SU-DHL-6 (cell line): Measurements from ENCODE around the gene IFT43.
"Not testable (repeated sequence)": the region's sequence is repeated elsewhere in the genome, so short reads cannot be mapped to it uniquely, and the experiment has no call there.

Experiments used
- H2AFZ ChIP-seq: fragments of 200-600 bp; sonication (generic); 2 replicates; pipeline ENCODE4 v1.6.1; 2014; ENCODE audit warnings: low read depth, mild to moderate bottlenecking, moderate library complexity, mixed read lengths, antibody characterized with exemption, low read length; ENCODE audit not compliant: severe bottlenecking
- H3F3A ChIP-seq: fragments of 200-600 bp; shearing (Covaris generic); 2 replicates; pipeline ENCODE4 v1.6.0; 2016; ENCODE audit warnings: antibody characterized with exemption, mild to moderate bottlenecking; ENCODE audit not compliant: insufficient read depth
- H3K27ac ChIP-seq: fragments of 200-600 bp; sonication (generic); 2 replicates; pipeline ENCODE4 v1.5.1; 2016; ENCODE audit warnings: low read depth, mild to moderate bottlenecking, low read length, moderate library complexity, mixed read lengths
- H3K27me3 ChIP-seq: fragments of 200-600 bp; sonication (generic), shearing (Covaris generic); 2 replicates; pipeline ENCODE4 v1.6.0; 2014; ENCODE audit warnings: mild to moderate bottlenecking, low read length
- H3K36me3 ChIP-seq: fragments of 200-600 bp; sonication (generic); 2 replicates; pipeline ENCODE4 v1.6.1; 2014; ENCODE audit warnings: mild to moderate bottlenecking, low read length, mixed read lengths
- H3K4me2 ChIP-seq: fragments of 300-600, 200-600 bp; shearing (Covaris generic), sonication (generic); 2 replicates; pipeline ENCODE4 v1.6.0; 2014; ENCODE audit warnings: low read length, low read depth, mild to moderate bottlenecking; ENCODE audit not compliant: poor library complexity, severe bottlenecking
- H3K4me3 ChIP-seq: fragments of 200-600 bp; sonication (generic); 2 replicates; pipeline ENCODE4 v1.5.1; 2014; ENCODE audit warnings: antibody characterized with exemption, low read length, mild to moderate bottlenecking, mixed read lengths; ENCODE audit not compliant: insufficient read depth, poor library complexity, severe bottlenecking
- H3K79me2 ChIP-seq: fragments of 200-600 bp; sonication (generic); 2 replicates; pipeline ENCODE4 v1.6.1; 2014; ENCODE audit warnings: mild to moderate bottlenecking, low read length, moderate library complexity; ENCODE audit not compliant: insufficient read depth
- H3K9ac ChIP-seq: fragments of 200-600 bp; sonication (generic); 2 replicates; pipeline ENCODE4 v1.7.0; 2014; ENCODE audit warnings: mild to moderate bottlenecking, low read length
- H3K9me2 ChIP-seq: fragments of 200-600 bp; sonication (generic); replicated peaks from 2 replicates; pipeline ENCODE4 v1.6.1; 2014; ENCODE audit warnings: low read length; ENCODE audit not compliant: insufficient read depth
- H3K9me3 ChIP-seq: fragments of 200-600 bp; sonication (generic); 2 replicates; pipeline ENCODE4 v1.6.1; 2014; ENCODE audit warnings: low read length, mixed read lengths; ENCODE audit not compliant: insufficient read depth
- H4K20me1 ChIP-seq: fragments of 200-600 bp; sonication (generic); 2 replicates; pipeline ENCODE4 v1.6.1; 2014; ENCODE audit warnings: low read depth, mild to moderate bottlenecking, antibody characterized with exemption, low read length, moderate library complexity, mixed read lengths
- EZH2phosphoT487 ChIP-seq: fragments of 200-600 bp; sonication (generic), shearing (Covaris generic); conservative IDR thresholded peaks from 2 replicates; pipeline ENCODE4 v1.6.1; 2018; ENCODE audit warnings: mild to moderate bottlenecking, antibody characterized with exemption, low read length, moderate library complexity, mixed read lengths
- TF ChIP-seq, protein P1 (sequence below): fragments of 200-600 bp; sonication (generic); IDR thresholded peaks from one replicate; pipeline ENCODE4 v1.5.1; 2017; ENCODE audit warnings: antibody characterized with exemption, mild to moderate bottlenecking, low read length, moderate library complexity; ENCODE audit not compliant: insufficient read depth, poor library complexity, severe bottlenecking

IFT43 gene

DNA sequence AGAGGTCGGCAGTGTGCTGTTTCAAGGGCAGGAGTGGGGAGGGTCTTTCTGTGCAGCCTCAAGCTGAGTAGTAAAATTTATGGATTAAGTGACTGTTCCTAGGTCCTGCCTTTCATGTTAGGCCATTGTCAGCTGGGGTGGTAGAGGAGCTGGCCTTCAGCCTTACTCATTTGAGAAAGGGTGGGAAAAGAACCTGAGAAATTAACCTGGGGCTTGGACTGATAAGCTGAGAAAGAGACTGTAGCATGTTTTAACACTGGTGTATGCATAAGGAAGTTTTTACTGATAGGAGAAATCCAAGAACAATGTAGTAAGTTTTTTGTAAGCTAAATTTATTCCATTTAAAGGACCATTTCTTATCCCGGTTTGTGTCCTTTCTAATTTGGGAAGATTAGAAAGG lies 20.7 kb downstream of the IFT43 start:
- H3K4me3 ChIP-seq, result no peak overlapping the region
- no peaks in the 10 kb centered on the region for H3K36me3 ChIP-seq
- H3K27me3 ChIP-seq, result no peaks in the 10 kb centered on the region
- no peak overlapping the region for H2AFZ ChIP-seq
- H3K79me2 ChIP-seq, result no peaks in the 10 kb centered on the region
- no peak overlapping the region for H3K4me2 ChIP-seq
- TF ChIP-seq, protein P1, sequence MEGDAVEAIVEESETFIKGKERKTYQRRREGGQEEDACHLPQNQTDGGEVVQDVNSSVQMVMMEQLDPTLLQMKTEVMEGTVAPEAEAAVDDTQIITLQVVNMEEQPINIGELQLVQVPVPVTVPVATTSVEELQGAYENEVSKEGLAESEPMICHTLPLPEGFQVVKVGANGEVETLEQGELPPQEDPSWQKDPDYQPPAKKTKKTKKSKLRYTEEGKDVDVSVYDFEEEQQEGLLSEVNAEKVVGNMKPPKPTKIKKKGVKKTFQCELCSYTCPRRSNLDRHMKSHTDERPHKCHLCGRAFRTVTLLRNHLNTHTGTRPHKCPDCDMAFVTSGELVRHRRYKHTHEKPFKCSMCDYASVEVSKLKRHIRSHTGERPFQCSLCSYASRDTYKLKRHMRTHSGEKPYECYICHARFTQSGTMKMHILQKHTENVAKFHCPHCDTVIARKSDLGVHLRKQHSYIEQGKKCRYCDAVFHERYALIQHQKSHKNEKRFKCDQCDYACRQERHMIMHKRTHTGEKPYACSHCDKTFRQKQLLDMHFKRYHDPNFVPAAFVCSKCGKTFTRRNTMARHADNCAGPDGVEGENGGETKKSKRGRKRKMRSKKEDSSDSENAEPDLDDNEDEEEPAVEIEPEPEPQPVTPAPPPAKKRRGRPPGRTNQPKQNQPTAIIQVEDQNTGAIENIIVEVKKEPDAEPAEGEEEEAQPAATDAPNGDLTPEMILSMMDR, result no peak
- TF ChIP-seq EZH2phosphoT487, result no peak
- H3K9ac ChIP-seq, result no peak overlapping the region
- no peaks in the 10 kb centered on the region for H3F3A ChIP-seq
- 0 out of 2 replicates have a peak, but pooled peaks cover 5% of the 10 kb centered on the region for H3K9me3 ChIP-seq
- no peaks in the 10 kb centered on the region for H4K20me1 ChIP-seq
- H3K9me2 ChIP-seq, result no peaks in the 10 kb centered on the region
- no peak overlapping the region for H3K27ac ChIP-seq

DNA sequence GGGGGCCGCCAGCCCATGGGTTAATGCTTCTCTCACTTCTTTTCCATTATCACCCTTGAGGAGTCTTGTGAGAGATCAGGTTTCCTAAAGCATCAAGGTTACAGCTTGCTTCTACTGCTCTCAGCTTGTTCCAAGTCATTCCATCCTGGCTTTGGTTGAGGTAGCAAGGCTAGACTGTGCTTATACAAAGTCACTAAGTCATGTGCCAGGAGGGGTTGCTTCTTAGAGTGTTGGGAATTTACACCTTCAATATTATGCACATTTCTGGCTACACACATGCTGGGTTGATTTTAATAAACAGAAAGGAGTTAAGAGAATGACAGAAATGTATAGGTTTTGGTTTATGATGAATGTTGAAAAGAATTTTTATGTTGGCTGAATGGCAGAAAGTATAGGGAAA lies 21.8 kb downstream of the IFT43 start:
- H4K20me1 ChIP-seq, result no peaks in the 10 kb centered on the region
- no peak overlapping the region for H2AFZ ChIP-seq
- H3F3A ChIP-seq, result no peaks in the 10 kb centered on the region
- no peak overlapping the region for H3K27ac ChIP-seq
- H3K9me3 ChIP-seq, result 0 out of 2 replicates have a peak, but pooled peaks cover 5% of the 10 kb centered on the region
- H3K4me2 ChIP-seq, result no peak overlapping the region
- H3K9ac ChIP-seq, result no peak overlapping the region
- H3K36me3 ChIP-seq, result no peaks in the 10 kb centered on the region
- no peaks in the 10 kb centered on the region for H3K27me3 ChIP-seq
- no peak for TF ChIP-seq EZH2phosphoT487
- TF ChIP-seq, protein P1, result no peak
- no peak overlapping the region for H3K4me3 ChIP-seq
- no peaks in the 10 kb centered on the region for H3K9me2 ChIP-seq
- no peaks in the 10 kb centered on the region for H3K79me2 ChIP-seq

GRCh38 chr14:76007852-76008251 lies 22.3 kb downstream of the IFT43 start:
- H3K79me2 ChIP-seq, result no peaks in the 10 kb centered on the region
- no peak overlapping the region for H3K27ac ChIP-seq
- H3K9ac ChIP-seq, result no peak overlapping the region
- no peak overlapping the region for H2AFZ ChIP-seq
- H3K4me2 ChIP-seq, result no peak overlapping the region
- 0 out of 2 replicates have a peak, but pooled peaks cover 5% of the 10 kb centered on the region for H3K9me3 ChIP-seq
- no peaks in the 10 kb centered on the region for H3K36me3 ChIP-seq
- TF ChIP-seq EZH2phosphoT487, result no peak
- TF ChIP-seq, protein P1, result no peak
- H3K4me3 ChIP-seq, result no peak overlapping the region
- no peaks in the 10 kb centered on the region for H3K27me3 ChIP-seq
- no peaks in the 10 kb centered on the region for H4K20me1 ChIP-seq
- H3F3A ChIP-seq, result no peaks in the 10 kb centered on the region
- no peaks in the 10 kb centered on the region for H3K9me2 ChIP-seq

DNA sequence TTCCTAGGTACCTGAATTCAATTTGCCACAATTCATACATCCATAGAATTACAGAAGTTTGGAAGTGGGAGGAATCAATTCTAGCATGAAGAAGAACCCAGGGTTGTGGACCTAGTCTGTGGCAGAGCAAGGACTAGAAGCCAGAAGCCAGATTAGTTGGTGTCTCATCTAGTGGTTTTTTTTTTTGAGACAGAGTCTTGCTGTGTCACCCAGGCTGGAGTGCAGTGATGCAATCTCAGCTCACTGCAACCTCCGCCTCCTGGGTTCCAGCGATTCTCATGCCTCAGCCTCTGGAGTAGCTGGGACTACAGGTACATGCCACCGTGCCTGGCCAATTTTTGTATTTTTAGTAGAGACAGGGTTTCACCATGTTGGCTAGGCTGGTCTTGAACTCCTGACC lies 24.1 kb downstream of the IFT43 start:
- not testable (repeated sequence) for H4K20me1 ChIP-seq, H3K4me3 ChIP-seq, H3F3A ChIP-seq, H3K4me2 ChIP-seq, H3K27me3 ChIP-seq, H3K9me2 ChIP-seq, H3K9me3 ChIP-seq, H3K27ac ChIP-seq, H2AFZ ChIP-seq, H3K79me2 ChIP-seq, H3K36me3 ChIP-seq, H3K9ac ChIP-seq
